ENCODE data around the gene ETDC.

GRCh38 chrX:135264206-135264605 lies 45.1 kb upstream of the ETDC start:
- no peak for TF ChIP-seq EZH2 (optimal IDR thresholded peaks at IDR 0.05; ENCODE audit: low read depth, low read length)
- TF ChIP-seq, protein P1, sequence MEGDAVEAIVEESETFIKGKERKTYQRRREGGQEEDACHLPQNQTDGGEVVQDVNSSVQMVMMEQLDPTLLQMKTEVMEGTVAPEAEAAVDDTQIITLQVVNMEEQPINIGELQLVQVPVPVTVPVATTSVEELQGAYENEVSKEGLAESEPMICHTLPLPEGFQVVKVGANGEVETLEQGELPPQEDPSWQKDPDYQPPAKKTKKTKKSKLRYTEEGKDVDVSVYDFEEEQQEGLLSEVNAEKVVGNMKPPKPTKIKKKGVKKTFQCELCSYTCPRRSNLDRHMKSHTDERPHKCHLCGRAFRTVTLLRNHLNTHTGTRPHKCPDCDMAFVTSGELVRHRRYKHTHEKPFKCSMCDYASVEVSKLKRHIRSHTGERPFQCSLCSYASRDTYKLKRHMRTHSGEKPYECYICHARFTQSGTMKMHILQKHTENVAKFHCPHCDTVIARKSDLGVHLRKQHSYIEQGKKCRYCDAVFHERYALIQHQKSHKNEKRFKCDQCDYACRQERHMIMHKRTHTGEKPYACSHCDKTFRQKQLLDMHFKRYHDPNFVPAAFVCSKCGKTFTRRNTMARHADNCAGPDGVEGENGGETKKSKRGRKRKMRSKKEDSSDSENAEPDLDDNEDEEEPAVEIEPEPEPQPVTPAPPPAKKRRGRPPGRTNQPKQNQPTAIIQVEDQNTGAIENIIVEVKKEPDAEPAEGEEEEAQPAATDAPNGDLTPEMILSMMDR (IDR thresholded peaks at IDR 0.05; ENCODE audit: low read length) = no peak
